Inflammatory macrophage (primary cell): ENCODE measurements around the gene ZNF598.
A peak's percentile ranks its signal among the peaks of the same experiment; 100 is the strongest.

ENCODE experiments used
- DNase-seq, 2 donors: peaks; one replicate each; pipeline ENCODE4 v3.0.0-alpha.2; 2020 to 2022

The ZNF598 gene

DNA sequence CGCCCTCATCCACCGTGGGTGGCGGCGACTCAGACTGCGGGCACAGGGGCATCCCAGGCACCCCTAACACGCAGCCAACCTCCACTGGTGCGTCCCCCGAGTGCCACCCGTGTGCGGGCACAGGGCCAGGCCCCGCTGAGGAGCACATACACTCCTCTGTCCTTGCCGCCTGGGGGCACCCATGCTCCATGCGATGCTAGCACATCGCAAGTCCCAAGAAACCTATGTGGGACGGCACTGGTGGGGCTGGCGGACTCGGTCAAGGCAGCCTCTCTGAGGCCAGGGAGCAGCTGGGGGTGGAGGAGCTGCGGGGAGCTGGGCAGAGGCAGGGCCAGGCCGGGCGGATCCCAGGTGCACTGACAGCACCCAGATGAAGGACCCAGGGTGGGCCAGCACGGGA lies 4.0 kb downstream of the ZNF598 start:
- DNase-seq, result peak; percentile 62 to 73

- peak; percentile 60 to 67 for DNase-seq
Observed at GRCh38 chr16:2004795-2005517, 4.7 kb downstream of the ZNF598 start.

DNA sequence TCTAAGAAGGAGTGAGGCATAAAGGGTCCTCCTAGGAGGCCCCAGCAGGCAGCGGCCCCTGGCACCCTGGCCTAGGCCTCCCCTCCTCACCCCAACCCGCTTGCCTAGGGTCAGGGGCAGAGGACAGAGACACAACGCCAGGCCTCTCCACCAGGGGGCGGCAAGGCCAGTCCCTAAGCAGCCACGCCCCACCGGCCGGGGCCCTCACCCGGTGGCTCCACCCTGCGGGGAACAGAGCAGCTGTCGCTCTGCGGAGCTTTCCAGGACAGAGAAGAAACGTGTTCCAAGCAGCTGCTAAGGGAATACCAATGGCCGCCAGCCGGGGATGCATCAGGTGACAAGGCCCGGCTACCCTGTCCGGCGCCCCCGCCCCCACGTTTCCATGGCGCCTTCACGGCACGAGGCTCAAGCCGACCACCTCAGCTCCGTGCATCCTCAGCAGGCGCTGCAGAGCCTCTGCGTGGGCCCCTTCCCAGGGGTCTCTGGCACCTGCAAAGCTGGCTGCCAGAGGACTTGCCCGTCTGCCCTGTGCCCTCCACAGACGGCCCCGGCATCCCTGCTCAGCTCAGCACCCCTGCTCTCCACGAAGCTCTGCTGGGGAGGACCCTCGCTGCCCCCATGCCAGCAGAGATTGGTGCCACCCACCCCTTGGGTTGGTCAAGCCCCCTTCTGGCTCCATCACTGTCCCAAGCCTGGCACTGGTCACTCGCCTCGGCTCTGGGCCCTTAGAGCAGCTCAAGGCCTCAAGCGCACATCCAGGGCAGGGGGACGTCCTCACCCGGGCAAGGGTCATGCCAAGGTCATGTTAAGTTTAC lies 5.6 kb downstream of the ZNF598 start:
- peak; percentile 90 to 92 for DNase-seq

GRCh38 chr16:2003231-2003826 lies 6.3 kb downstream of the ZNF598 start:
- DNase-seq, result no peak

DNA sequence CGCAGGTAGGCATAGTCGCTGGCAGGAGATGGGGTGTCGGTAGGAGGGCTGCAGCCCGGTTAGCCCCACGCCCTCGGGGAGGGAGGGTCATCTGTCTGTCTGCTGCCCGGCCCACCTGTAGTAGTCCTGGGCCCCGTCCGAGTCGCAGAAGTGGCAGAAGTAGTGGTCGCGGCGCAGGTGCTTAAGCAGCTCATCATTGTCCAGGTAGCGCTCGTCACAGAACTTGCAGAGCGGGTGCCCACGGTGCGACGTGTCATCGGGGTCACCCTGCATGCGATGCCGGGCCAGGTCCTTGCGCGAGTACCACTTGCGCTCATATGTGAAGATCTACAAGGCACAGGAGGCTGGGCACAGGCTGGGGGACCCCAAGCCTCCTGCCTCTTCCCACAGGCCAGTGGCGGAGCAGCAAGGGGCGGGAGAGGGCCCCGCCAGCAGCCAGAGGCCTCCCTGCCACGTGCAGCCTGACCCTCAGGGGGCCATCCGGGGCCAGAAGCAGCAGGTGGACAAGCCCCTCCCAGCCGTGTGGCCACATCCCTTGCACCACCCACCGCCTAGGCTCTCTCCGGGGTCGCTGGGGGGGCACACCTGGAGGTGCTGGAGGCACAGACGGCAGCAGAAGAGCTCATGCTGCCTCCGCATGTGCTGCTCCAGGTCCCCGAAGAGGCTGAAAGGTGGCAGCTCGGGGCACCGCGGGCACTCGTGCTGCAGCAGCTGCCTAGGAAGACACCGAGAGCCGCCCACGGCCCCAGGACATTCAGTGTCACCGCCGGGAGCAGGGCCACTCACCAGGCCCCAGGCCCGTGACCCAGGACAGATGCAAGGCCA lies 7.0 kb downstream of the ZNF598 start:
- no peak for DNase-seq

GRCh38 chr16:2001456-2002355 lies 7.9 kb downstream of the ZNF598 start:
- no peak for DNase-seq

DNA sequence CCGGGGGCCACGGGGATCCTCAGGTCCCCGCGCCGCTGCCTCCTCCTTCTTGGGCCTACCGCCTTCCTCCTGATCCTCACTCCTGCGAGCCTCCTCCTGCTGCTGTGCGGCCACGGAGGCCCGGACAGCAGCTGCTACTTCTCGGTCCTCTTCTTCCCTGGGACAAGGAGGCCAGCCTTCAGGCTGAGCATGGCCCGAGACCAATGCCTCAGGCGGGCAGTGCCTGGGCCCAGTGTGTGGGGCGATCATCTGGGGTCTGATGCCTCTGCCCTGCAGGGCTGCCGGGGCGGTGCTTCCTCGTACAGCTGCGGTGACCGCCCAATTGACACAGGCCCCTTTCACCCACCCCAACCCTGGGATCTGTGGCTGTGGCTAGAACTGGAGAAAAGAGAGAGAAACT lies 8.6 kb downstream of the ZNF598 start:
- no peak for DNase-seq

GRCh38 chr16:1999866-2000514 lies 9.6 kb downstream of the ZNF598 start:
- no peak for DNase-seq

DNA sequence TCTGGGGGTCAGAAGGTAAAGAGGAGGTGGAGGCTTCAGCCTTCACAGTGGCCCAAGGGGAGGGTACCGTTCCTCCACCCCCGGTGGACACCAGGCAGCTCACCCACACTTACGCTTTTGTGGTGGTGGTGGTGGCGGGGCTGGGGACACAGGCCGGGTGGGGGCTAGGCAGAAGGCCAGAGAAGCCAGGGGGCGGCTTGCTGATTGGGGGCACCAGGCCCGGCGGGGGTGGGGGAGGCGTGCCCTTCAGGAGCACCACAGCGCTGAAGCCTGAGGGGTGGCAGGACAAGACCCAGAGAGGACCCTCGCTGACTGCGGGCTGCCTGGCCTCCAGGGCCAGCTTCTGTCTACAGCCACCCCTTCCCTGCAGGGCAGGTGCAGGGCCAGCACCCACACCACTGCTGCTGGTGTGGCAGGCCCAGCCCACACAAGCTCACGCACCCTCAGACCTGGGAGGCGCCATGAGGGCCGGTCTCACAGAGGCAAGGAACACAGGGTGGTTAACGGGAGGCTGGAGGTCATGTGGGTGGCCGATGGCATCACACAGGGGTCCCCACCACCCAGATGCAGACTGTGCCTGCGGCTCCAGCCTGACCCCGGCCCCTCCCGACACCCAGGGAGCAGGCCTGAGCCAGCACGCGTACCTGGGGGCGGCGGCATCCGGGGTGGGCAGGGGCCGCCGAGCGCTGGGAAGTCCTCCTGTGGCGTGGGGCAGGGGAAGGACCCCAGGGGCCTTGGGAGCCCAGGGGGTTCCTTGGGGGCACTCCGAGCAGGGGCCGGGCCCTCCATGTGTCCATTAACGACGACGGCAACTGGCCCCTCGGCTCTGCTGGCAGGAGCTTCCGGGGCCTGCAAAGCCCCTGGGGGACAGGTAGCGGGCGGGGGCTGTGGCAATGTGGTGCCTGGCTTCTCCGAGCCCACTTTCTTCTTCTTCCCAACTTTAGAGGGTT lies 10.5 kb downstream of the ZNF598 start:
- DNase-seq, result no peak

- DNase-seq, result no peak
Observed at GRCh38 chr16:1998360-1998835, 11.2 kb downstream of the ZNF598 start.

DNA sequence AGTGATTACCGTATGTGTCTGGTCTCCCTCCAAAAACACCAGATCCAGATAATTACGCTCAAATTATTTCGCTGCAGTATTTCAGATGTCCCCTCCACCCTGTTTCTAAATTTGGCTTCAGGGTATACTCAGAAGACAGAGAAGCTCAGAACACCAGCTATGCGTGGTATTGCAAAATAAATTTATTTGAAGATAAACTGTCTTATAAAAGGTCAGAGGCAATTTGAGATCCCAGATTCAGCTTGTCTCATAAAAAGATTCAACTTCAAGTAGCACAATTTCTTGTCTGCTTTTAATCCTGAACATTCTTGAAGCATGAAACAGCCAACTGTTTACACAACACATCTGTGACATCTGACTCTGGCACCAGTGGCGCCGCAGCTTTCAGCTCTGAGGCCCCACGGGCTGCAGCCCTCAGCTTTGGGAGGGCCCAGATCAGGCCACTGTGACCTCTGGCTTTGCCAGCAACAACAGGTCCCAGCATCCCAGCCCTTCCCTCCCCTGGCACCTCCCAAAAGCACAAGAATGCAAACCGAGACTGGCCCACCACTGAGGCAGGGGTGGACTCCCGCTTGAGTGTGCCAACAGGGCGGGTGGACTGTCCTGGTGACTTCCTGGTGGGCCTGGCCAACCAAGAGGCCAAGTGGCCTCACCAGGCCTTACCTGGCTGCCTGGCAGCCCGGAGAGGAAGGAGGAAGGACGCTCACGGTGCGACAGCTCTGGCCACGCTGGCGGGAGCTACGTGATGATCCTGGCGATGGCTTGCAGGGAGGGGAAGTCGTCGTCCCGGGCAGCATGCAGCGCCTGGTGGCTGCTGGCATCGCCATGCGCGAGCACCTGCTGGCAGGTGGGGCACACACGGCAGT lies 11.9 kb downstream of the ZNF598 start:
- no peak for DNase-seq

DNA sequence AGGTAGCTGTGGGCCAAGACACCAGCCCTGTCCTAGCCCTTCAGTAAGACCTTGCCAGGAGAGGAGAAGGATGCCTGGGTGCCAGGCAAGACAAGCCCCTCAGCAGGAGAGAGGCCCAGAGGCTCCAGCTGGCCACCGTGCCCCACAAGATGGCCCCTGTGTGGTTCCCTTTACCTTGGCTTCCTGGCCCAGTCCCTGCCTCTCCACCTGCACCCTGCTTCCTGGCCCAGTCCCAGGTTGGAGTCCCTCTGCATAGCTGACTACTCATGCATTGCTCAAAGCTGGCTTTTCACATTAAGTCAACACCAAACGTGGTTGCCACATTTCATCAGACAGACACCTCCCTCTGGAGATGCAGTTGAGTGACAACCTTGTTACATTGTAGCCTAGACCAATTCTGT lies 15.9 kb downstream of the ZNF598 start:
- DNase-seq, result no peak

DNA sequence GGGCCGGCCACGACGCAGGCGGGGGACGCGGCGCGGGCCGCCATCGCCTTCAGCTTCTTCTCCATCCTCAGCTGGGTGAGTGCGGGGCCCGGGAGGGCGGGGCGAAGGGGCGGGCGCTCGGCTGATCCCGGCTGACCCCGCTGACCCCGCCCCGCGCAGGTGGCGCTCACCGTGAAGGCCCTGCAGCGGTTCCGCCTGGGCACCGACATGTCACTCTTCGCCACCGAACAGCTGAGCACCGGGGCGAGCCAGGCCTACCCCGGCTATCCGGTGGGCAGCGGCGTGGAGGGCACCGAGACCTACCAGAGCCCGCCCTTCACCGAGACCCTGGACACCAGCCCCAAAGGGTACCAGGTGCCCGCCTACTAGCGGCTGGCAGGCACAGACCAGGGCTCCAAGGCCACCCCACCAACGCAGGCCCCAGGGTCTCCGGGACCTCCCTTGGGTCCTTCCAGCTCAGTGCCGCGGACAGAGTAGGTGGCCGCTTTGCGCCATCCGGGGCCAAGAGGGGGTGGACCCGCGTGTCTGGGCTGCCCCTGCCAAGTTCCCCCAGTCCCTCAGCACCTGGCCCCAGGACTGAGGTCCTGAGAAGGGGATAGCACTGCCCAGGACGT lies 16.8 kb downstream of the ZNF598 start:
- DNase-seq, result no peak

DNA sequence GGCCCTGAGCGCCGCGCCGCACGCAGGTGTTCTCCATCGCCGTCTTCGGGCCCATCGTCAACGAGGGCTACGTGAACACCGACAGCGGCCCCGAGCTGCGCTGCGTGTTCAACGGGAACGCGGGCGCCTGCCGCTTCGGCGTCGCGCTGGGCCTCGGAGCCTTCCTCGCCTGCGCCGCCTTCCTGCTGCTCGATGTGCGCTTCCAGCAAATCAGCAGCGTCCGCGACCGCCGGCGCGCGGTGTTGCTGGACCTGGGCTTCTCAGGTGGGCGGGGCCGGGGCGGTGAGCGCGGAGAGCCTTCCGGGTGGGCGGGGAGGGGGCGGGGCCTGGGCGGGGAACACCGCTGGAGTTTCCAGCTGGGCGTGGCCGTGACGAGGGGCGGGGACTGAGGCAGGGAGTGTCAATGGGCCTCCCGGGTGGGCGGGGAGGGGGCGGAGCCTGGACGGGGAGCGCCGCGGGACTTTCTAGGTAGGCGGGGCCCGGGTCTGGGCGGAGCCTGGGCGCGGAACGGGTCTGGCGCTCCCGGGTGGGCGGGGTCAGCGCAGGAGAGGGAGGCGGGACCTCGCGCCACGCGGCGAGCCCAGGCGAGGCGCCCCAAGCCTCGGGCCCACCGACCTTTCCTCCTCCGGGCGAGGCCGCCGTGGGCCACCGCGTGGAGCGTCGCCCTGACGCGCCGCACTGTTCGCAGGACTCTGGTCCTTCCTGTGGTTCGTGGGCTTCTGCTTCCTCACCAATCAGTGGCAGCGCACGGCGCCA lies 17.5 kb downstream of the ZNF598 start:
- DNase-seq, result peak; percentile 93 to 96

GRCh38 chr16:1991588-1991947 lies 18.1 kb downstream of the ZNF598 start:
- DNase-seq, result no peak

DNA sequence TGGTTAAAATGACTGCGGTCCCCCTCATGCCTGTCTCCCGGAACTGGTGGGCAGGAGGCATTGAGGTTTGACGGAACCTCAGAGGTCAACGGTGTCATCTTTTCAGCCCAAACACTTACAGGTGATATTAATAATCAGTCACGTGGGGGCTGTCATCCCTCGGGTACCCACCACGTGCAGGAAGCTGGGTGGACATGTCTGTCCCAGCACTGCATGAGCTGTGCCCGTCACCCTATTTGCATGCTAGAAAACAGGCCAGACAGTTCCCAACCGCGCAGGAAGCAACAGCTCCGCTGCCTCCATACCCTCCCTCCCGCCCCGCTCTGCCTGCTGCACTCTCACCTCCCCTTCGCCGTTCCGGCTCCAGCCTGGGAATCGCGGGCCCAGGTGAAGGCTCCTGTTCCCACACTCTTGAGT lies 18.5 kb downstream of the ZNF598 start:
- DNase-seq, result no peak

DNA sequence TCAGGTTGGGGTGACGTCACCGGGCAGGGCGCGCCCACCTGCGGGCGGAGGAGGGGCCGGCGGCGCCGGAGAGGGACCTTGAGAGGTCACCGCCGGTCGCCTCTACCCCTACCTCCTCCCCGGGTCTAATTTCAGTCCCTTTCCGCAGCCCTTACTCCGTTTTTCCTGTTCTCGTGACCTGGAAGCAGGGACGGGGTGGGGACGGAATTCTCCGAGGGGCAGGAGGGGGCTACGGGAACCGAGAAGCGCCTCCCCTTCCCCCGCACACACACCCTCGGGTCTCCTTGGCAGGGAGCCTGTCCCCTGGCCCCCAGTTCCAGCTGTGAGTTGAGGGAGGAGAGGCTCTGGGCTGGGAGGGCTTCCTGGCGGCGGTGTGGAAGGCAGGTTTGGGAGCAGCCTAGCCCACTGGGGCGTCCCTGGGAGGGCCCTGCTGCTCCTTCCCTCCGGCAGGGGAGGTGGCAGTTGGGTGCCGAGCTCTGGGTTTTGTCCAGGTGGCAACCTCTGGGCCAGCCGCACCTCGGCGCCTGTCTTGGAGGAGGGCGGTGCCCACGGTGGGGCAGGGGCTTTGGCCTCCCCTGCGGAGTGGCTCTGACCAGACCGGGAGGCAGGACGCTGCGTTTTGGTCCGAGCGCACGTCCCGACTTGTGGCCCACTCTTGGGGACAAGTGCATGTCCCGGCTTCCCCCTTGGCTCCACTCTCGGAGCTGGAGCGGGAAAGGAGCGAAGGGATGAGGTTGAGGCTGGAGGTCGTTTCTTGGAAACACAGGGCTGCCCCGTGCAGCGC lies 19.1 kb downstream of the ZNF598 start:
- DNase-seq, result no peak
